Transverse colon (tissue), 4 donors: ENCODE measurements around the gene ACADL. TPM values are rescaled to one million over a fixed set of nuclear protein-coding genes. Genes with fewer than 3 reads are reported as not detected.

ENCODE experiments used
- DNase-seq: peaks from one replicate; pipeline ENCODE4 v3.0.0-alpha.2; 2019
- H3K27ac ChIP-seq, 4 donors: fragments of 200-600 bp; sonication (generic); 2 replicates each; pipeline ENCODE4 v1.5.1; 2016 to 2018; ENCODE audit warnings: inconsistent platforms in 4 of 4
- H3K27me3 ChIP-seq: fragments of 200-600 bp; sonication (generic); 2 replicates; pipeline ENCODE4 v1.5.1; 2017; ENCODE audit warnings: inconsistent platforms
- H3K36me3 ChIP-seq, 4 donors: fragments of 200-600 bp; sonication (generic); 2 replicates each; pipeline ENCODE4 v1.5.1; 2017 to 2019; ENCODE audit warnings: inconsistent platforms in 4 of 4
- H3K4me1 ChIP-seq, 4 donors: fragments of 200-600 bp; sonication (generic); 2 replicates each; pipeline ENCODE4 v1.5.1; 2017 to 2020; ENCODE audit warnings: inconsistent platforms in 4 of 4
- H3K4me3 ChIP-seq, 4 donors: fragments of 200-600 bp; sonication (generic); 1 replicate in 1 of 4; 2 replicates in 3 of 4; pipeline versions ENCODE4 v1.5.1 to v1.6.1; 2017 to 2019; ENCODE audit warnings: inconsistent platforms in 4 of 4
- H3K9me3 ChIP-seq, 2 donors: fragments of 200-600 bp; sonication (generic); 2 replicates each; pipeline ENCODE4 v1.5.1; 2017 to 2019; ENCODE audit warnings: inconsistent platforms in 2 of 2
- EP300 ChIP-seq: sonication (generic); formaldehyde crosslinking; IDR thresholded peaks from one replicate; pipeline ENCODE4 v1.6.1; 2017; ENCODE audit warnings: antibody characterized with exemption, low read depth
- POLR2A ChIP-seq: fragments of 450-650 bp; IDR thresholded peaks from one replicate; pipeline ENCODE4 v1.6.1; 2016; ENCODE audit warnings: antibody characterized with exemption, mild to moderate bottlenecking, moderate library complexity
- POLR2AphosphoS5 ChIP-seq, 3 donors: sonication (generic); formaldehyde crosslinking; IDR thresholded peaks; one replicate each; pipeline ENCODE4 v1.6.1; 2016; ENCODE audit warnings: antibody characterized with exemption in 3 of 3
- WGBS, 2 donors: methylation state at CpG; one replicate each; pipeline ENCODE4 v1.1.5; 2018; ENCODE audit warnings: low coverage in 1 of 2; 5-methylcytosine and 5-hydroxymethylcytosine counted together
- in situ Hi-C, 4 donors: fragments of 200-750 bp; cut with MboI; loops; one replicate each; pipeline versions ENCODE4 v1.15.0 to v1.15.1; 2017; ENCODE audit warnings: low sequenced_read_pairs in 3 of 4, low pct_ligation_motif_present in 1 of 4, low pct_unique_long_range_greater_than_20kb in 1 of 4
- intact Hi-C: fragments of 100-400 bp; cut with DNase I; formaldehyde crosslinking; loops from one replicate; pipeline ENCODE4 v1.15.1; 2023; ENCODE audit warnings: low total_unique reads
- total RNA-seq, 4 donors: library from RNA; depleted of rRNA; stranded (reverse); fragments of >200 nt; gene quantifications; one replicate each; pipeline ENCODE4 v1.1.0, GENCODE V29; 2016
- TF ChIP-seq, protein P1 (sequence below), 5 experiments: fragments of 200-600 bp in 3 of 5; fragments of 450-650 bp in 2 of 5; sonication (generic) in 3 of 5; IDR thresholded peaks; 1 replicate in 2 of 5; 2 replicates in 3 of 5; pipeline ENCODE4 v1.5.1; 2016 to 2017; ENCODE audit warnings: antibody characterized with exemption in 5 of 5, inconsistent platforms in 3 of 5, mild to moderate bottlenecking in 2 of 5, moderate library complexity in 1 of 5

ACADL gene
- total RNA-seq, 4 donors from 2014 or later = 0.41 to 1.5 (median 1.3) TPM; not detected in 1

GRCh38 chr2:210207929-210208328, 17.3 kb downstream of the ACADL start:
- intact Hi-C loops (no loop called here), in situ Hi-C loops (loop anchor here (10.0 to 25.0 kb wide), 3 partner anchors 233 to 896 kb away; no protein-coding TSS in a partner anchor)
- no peak overlapping the region for H3K27ac ChIP-seq
- H3K4me3 ChIP-seq = no peak overlapping the region
- WGBS, 2 donors = 64 to 80% methylated on average over 1 of the region's 1 CpG
- no peak for TF ChIP-seq POLR2A
- TF ChIP-seq, protein P1, sequence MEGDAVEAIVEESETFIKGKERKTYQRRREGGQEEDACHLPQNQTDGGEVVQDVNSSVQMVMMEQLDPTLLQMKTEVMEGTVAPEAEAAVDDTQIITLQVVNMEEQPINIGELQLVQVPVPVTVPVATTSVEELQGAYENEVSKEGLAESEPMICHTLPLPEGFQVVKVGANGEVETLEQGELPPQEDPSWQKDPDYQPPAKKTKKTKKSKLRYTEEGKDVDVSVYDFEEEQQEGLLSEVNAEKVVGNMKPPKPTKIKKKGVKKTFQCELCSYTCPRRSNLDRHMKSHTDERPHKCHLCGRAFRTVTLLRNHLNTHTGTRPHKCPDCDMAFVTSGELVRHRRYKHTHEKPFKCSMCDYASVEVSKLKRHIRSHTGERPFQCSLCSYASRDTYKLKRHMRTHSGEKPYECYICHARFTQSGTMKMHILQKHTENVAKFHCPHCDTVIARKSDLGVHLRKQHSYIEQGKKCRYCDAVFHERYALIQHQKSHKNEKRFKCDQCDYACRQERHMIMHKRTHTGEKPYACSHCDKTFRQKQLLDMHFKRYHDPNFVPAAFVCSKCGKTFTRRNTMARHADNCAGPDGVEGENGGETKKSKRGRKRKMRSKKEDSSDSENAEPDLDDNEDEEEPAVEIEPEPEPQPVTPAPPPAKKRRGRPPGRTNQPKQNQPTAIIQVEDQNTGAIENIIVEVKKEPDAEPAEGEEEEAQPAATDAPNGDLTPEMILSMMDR (IDR thresholded peaks at IDR 0.05) = no peak
- no peaks in the 10 kb centered on the region for H3K36me3 ChIP-seq
- DNase-seq = no peak
- peaks cover 12% of the 10 kb centered on the region for H3K27me3 ChIP-seq
- no peaks in the 10 kb centered on the region for H3K4me1 ChIP-seq
- H3K9me3 ChIP-seq = no peaks in the 10 kb centered on the region

GRCh38 chr2:210203558-210203957, 21.7 kb downstream of the ACADL start:
- DNase-seq = no peak
- 47 to 60% methylated on average over 1 of the region's 1 CpG for WGBS, 2 donors
- Histone ChIP-seq H3K4me3 (no peak overlapping the region), H3K27ac (no peak overlapping the region), H3K9me3 (no peaks in the 10 kb centered on the region), H3K4me1 (no peaks in the 10 kb centered on the region), H3K36me3 (no peaks in the 10 kb centered on the region), H3K27me3 (peaks cover 27% of the 10 kb centered on the region)
- intact Hi-C loops = no loop called here
- TF ChIP-seq POLR2AphosphoS5 (IDR thresholded peaks at IDR 0.05) = no peak
- TF ChIP-seq, protein P1 (IDR thresholded peaks at IDR 0.05) = no peak
- TF ChIP-seq POLR2A = no peak
- no peak for TF ChIP-seq EP300
- in situ Hi-C loops = loop anchor here (10.0 to 25.0 kb wide), 3 partner anchors 229 to 891 kb away; no protein-coding TSS in a partner anchor

- TF ChIP-seq POLR2A (no peak), EP300 (no peak), POLR2AphosphoS5 (IDR thresholded peaks at IDR 0.05) (no peak)
- TF ChIP-seq, protein P1 (IDR thresholded peaks at IDR 0.05) = no peak
- Histone ChIP-seq H3K4me3 (no peak overlapping the region), H3K27ac (no peak overlapping the region), H3K36me3 (no peaks in the 10 kb centered on the region), H3K27me3 (peaks cover 27% of the 10 kb centered on the region), H3K4me1 (no peaks in the 10 kb centered on the region), H3K9me3 (no peaks in the 10 kb centered on the region)
- WGBS, 2 donors = 72 to 74% methylated on average over 1 of the region's 1 CpG
- intact Hi-C loops (no loop called here), in situ Hi-C loops (loop anchor here (10.0 to 25.0 kb wide), 3 partner anchors 228 to 891 kb away; no protein-coding TSS in a partner anchor)
- DNase-seq = no peak
Observed at GRCh38 chr2:210203147-210203546, 22.1 kb downstream of the ACADL start.

GRCh38 chr2:210199854-210200253, 25.4 kb downstream of the ACADL start:
- Histone ChIP-seq H3K27me3 (peaks cover 27% of the 10 kb centered on the region), H3K27ac (no peak overlapping the region), H3K9me3 (no peaks in the 10 kb centered on the region), H3K4me3 (no peak overlapping the region), H3K36me3 (no peaks in the 10 kb centered on the region), H3K4me1 (peaks cover 0 to 5% (median 0%) of the 10 kb centered on the region in 4 donors)
- in situ Hi-C loops (loop anchor here (5.0 to 25.0 kb wide), 6 partner anchors 125 to 888 kb away; no protein-coding TSS in a partner anchor), intact Hi-C loops (loop anchor here (2.0 kb wide), 1 partner anchor 223 kb away; no protein-coding TSS in a partner anchor)
- DNase-seq = no peak
- WGBS, 2 donors = 70 to 78% methylated on average over 1 to 3 of the region's 3 CpGs
- no peak for TF ChIP-seq POLR2A
- TF ChIP-seq POLR2AphosphoS5 (IDR thresholded peaks at IDR 0.05) = no peak
- TF ChIP-seq, protein P1 (IDR thresholded peaks at IDR 0.05) = no peak
- TF ChIP-seq EP300 = no peak
